ENCODE results near the gene TMEM213.

DNA sequence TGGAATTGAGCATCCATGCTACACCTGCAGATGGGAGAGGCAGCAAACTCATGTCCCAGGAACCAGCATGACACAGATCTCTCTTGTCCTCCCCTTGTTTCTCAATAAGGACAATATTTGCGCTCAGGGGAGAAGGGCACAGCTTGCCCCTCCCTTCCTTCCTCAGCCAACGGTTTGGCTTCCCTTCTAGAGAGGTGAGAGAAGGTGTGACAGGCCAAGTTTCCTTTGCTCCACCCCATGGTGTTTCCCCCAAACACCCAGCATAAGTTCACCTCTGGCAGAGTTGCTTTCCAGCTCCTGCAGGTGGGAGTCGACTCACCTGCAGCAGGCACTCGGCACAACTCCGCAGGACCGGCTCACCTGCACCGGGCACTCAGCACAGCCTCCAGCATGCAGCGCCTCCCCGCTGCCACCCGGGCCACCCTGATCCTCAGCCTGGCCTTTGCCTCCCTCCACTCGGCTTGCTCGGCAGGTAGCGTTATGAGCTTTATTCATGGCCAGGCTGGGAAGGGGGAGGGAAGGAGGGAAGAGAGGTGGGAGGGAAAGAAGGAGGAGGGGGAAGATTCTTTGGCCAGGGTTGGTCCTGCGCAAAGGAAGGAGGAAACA, at the start of gene TMEM213, which contains the start of gene ATP6V0A4:
- no peak for TF ChIP-seq CTCF (IDR thresholded peaks at IDR 0.05; ENCODE audit: low read length)
- TF ChIP-seq EZH2 (optimal IDR thresholded peaks at IDR 0.05; ENCODE audit: low read depth, low read length): no peak
- no peak for TF ChIP-seq EZH2phosphoT487 (IDR thresholded peaks at IDR 0.05; ENCODE audit: low read length)
